SK-N-SH treated with all-trans-retinoic acid at 6 μM for 48 hours (cell line): ENCODE measurements around the gene CDT1.

Experiments used
- ATAC-seq: fragments of 200-7000 bp; cut with Tn5 transposase; 3 replicates; pipeline ENCODE4 v1.9.1; 2020; ENCODE audit warnings: mild to moderate bottlenecking, moderate library complexity
- ARNTL ChIP-seq: fragments of 450-650 bp; formaldehyde crosslinking; IDR thresholded peaks from 2 replicates; pipeline ENCODE4 v1.5.0; 2020; ENCODE audit warnings: low read depth, mild to moderate bottlenecking, moderate library complexity, borderline replicate concordance
- BACH2 ChIP-seq: fragments of 250-450 bp; sonication (Bioruptor Pico); IDR thresholded peaks from 2 replicates; pipeline ENCODE4 v1.9.0; 2021; ENCODE audit warnings: mild to moderate bottlenecking, borderline replicate concordance
- CREB5 ChIP-seq: fragments of 250-450 bp; sonication (Bioruptor Pico); IDR thresholded peaks from 2 replicates; pipeline ENCODE4 v1.5.1; 2020; ENCODE audit warnings: low read depth, mild to moderate bottlenecking, moderate library complexity
- CSDC2 ChIP-seq: fragments of 250-450 bp; sonication (Bioruptor Pico); IDR thresholded peaks from 2 replicates; pipeline ENCODE4 v1.5.0; 2020; ENCODE audit warnings: mild to moderate bottlenecking, moderate library complexity
- CSRNP3 ChIP-seq: fragments of 250-450 bp; sonication (Bioruptor Pico); IDR thresholded peaks from 2 replicates; pipeline ENCODE4 v1.5.1; 2021; ENCODE audit warnings: mild to moderate bottlenecking, moderate library complexity
- ESRRG ChIP-seq: fragments of 250-450 bp; sonication (Bioruptor Pico); IDR thresholded peaks from 2 replicates; pipeline ENCODE4 v1.6.1; 2021; ENCODE audit warnings: mild to moderate bottlenecking
- GLIS3 ChIP-seq: fragments of 250-450 bp; sonication (Bioruptor Pico); IDR thresholded peaks from 2 replicates; pipeline ENCODE4 v1.5.0; 2020; ENCODE audit warnings: mild to moderate bottlenecking, moderate library complexity
- ISL1 ChIP-seq: fragments of 250-450 bp; sonication (Bioruptor Pico); IDR thresholded peaks from 2 replicates; pipeline ENCODE4 v2.1.2; 2022; ENCODE audit warnings: mild to moderate bottlenecking, moderate library complexity
- OSR1 ChIP-seq: fragments of 250-450 bp; sonication (Bioruptor Pico); IDR thresholded peaks from 2 replicates; pipeline ENCODE4 v1.8.0; 2022; ENCODE audit warnings: moderate library complexity, mild to moderate bottlenecking, inconsistent platforms
- POU6F1 ChIP-seq: fragments of 250-450 bp; sonication (Bioruptor Pico); IDR thresholded peaks from 2 replicates; pipeline ENCODE4 v1.8.0; 2021; ENCODE audit warnings: low read depth, mild to moderate bottlenecking, moderate library complexity, borderline replicate concordance
- PPARA ChIP-seq: fragments of 250-450 bp; sonication (Bioruptor Pico); IDR thresholded peaks from 2 replicates; pipeline ENCODE4 v1.5.0; 2020; ENCODE audit warnings: mild to moderate bottlenecking, borderline replicate concordance
- RARB ChIP-seq: fragments of 250-450 bp; sonication (Bioruptor Pico); IDR thresholded peaks from 2 replicates; pipeline ENCODE4 v1.8.0; 2021; ENCODE audit warnings: mild to moderate bottlenecking, moderate library complexity
- SNAI2 ChIP-seq: fragments of 250-450 bp; sonication (Bioruptor Pico); IDR thresholded peaks from 2 replicates; pipeline ENCODE4 v1.5.0; 2020; ENCODE audit warnings: mild to moderate bottlenecking, moderate library complexity
- TCF4 ChIP-seq: fragments of 250-450 bp; sonication (Bioruptor Pico); IDR thresholded peaks from 2 replicates; pipeline ENCODE4 v1.8.0; 2021; ENCODE audit warnings: mild to moderate bottlenecking, moderate library complexity, borderline replicate concordance
- TOX ChIP-seq: fragments of 250-450 bp; sonication (Bioruptor Pico); IDR thresholded peaks from 2 replicates; pipeline ENCODE4 v1.8.0; 2021; ENCODE audit warnings: mild to moderate bottlenecking, moderate library complexity, borderline replicate concordance
- TSHZ2 ChIP-seq: fragments of 250-450 bp; sonication (Bioruptor Pico); IDR thresholded peaks from 2 replicates; pipeline ENCODE4 v1.5.0; 2020; ENCODE audit warnings: mild to moderate bottlenecking, moderate library complexity
- ZC3H10 ChIP-seq: fragments of 250-450 bp; sonication (Bioruptor Pico); IDR thresholded peaks from 2 replicates; pipeline ENCODE4 v1.5.1; 2021; ENCODE audit warnings: mild to moderate bottlenecking, moderate library complexity
- ZFP3 ChIP-seq: fragments of 250-450 bp; sonication (Bioruptor Pico); IDR thresholded peaks from 2 replicates; pipeline ENCODE4 v1.5.0; 2020; ENCODE audit warnings: mild to moderate bottlenecking, moderate library complexity
- ZFP30 ChIP-seq: fragments of 450-650 bp; formaldehyde crosslinking; IDR thresholded peaks from 2 replicates; pipeline ENCODE4 v1.5.0; 2022; ENCODE audit warnings: mild to moderate bottlenecking, moderate library complexity
- ZNF565 ChIP-seq: fragments of 450-650 bp; formaldehyde crosslinking; conservative IDR thresholded peaks from 2 replicates; pipeline ENCODE4 v1.5.0; 2020; ENCODE audit warnings: low read depth, mild to moderate bottlenecking, moderate library complexity
- ZNF70 ChIP-seq: fragments of 450-650 bp; formaldehyde crosslinking; IDR thresholded peaks from 2 replicates; pipeline ENCODE4 v1.5.0; 2020; ENCODE audit warnings: mild to moderate bottlenecking, moderate library complexity
- ZNF8 ChIP-seq: fragments of 450-650 bp; formaldehyde crosslinking; IDR thresholded peaks from 2 replicates; pipeline ENCODE4 v1.5.0; 2020; ENCODE audit warnings: mild to moderate bottlenecking, moderate library complexity

Gene CDT1

GRCh38 chr16:88773812-88774291 is 29.7 kb upstream of the CDT1 start:
- 0 out of 3 replicates have a peak, but pooled peaks have one; percentile 1 for ATAC-seq
- no peak for TF ChIP-seq ZFP3 (CRISPR knock-in tag)
- TF ChIP-seq ISL1 = no peak
- no peak for TF ChIP-seq TOX (CRISPR knock-in tag)
- no peak for TF ChIP-seq ESRRG
- no peak for TF ChIP-seq ZNF8 (CRISPR knock-in tag)
- no peak for TF ChIP-seq PPARA (CRISPR knock-in tag)
- no peak for TF ChIP-seq GLIS3
- TF ChIP-seq RARB = no peak

- no peak for TF ChIP-seq ARNTL (CRISPR knock-in tag)
- no peak for TF ChIP-seq OSR1 (CRISPR knock-in tag)
- TF ChIP-seq ZNF565 (CRISPR knock-in tag) = no peak
- TF ChIP-seq SNAI2 = no peak
- no peak for TF ChIP-seq ZNF70 (CRISPR knock-in tag)
- TF ChIP-seq ISL1 = no peak
- TF ChIP-seq TOX (CRISPR knock-in tag) = no peak
- TF ChIP-seq ZFP30 = no peak
- TF ChIP-seq PPARA (CRISPR knock-in tag) = no peak
These were observed 28.8 kb upstream of the CDT1 start for GRCh38 chr16:88774544-88775393.

GRCh38 chr16:88775825-88776224 is 27.8 kb upstream of the CDT1 start:
- no peak for ATAC-seq
- TF ChIP-seq TCF4 (CRISPR knock-in tag) = no peak
- no peak for TF ChIP-seq BACH2
- no peak for TF ChIP-seq ISL1
- TF ChIP-seq POU6F1 (CRISPR knock-in tag) = no peak
- TF ChIP-seq ZFP30 = no peak
- no peak for TF ChIP-seq CSDC2 (CRISPR knock-in tag)
- no peak for TF ChIP-seq ZNF8 (CRISPR knock-in tag)
- no peak for TF ChIP-seq SNAI2
- no peak for TF ChIP-seq GLIS3
- no peak for TF ChIP-seq ZNF70 (CRISPR knock-in tag)
- no peak for TF ChIP-seq TOX (CRISPR knock-in tag)
- TF ChIP-seq ZFP3 (CRISPR knock-in tag) = no peak
- TF ChIP-seq ESRRG = no peak
- TF ChIP-seq CSRNP3 (CRISPR knock-in tag) = no peak
- TF ChIP-seq ARNTL (CRISPR knock-in tag) = no peak
- TF ChIP-seq ZC3H10 = no peak

More at GRCh38 chr16:88774544-88775393, 28.8 kb upstream of the CDT1 start:
- no peak for ATAC-seq

- no peak for ATAC-seq
- TF ChIP-seq RARB = no peak
- no peak for TF ChIP-seq PPARA (CRISPR knock-in tag)
- no peak for TF ChIP-seq ZFP3 (CRISPR knock-in tag)
- no peak for TF ChIP-seq ZNF8 (CRISPR knock-in tag)
- no peak for TF ChIP-seq SNAI2
- no peak for TF ChIP-seq ZFP30
- TF ChIP-seq ZNF70 (CRISPR knock-in tag) = no peak
- TF ChIP-seq TSHZ2 (CRISPR knock-in tag) = no peak
- no peak for TF ChIP-seq ZC3H10
- TF ChIP-seq ESRRG = no peak
- no peak for TF ChIP-seq ZNF565 (CRISPR knock-in tag)
- no peak for TF ChIP-seq CREB5 (CRISPR knock-in tag)
- TF ChIP-seq GLIS3 = no peak
- no peak for TF ChIP-seq BACH2
These were observed 25.9 kb upstream of the CDT1 start for GRCh38 chr16:88777471-88778270.
